Neural progenitor cell (in vitro differentiated cells): ENCODE data around the gene ASXL2. TPM values are rescaled to one million over a fixed set of nuclear protein-coding genes. Genes with fewer than 3 reads are reported as not detected.

Experiments used
- DNase-seq: peaks from one replicate; pipeline ENCODE4 v3.0.0-alpha.2; 2016; ENCODE audit warnings: low spot score
- H2AFZ ChIP-seq: fragments of 200-600 bp; sonication (generic); replicated peaks from 2 replicates; pipeline ENCODE4 v1.6.1; 2016; ENCODE audit warnings: antibody characterized with exemption
- H3F3A ChIP-seq: fragments of 200-600 bp; sonication (generic); 2 replicates; pipeline ENCODE4 v1.6.1; 2016; ENCODE audit warnings: antibody characterized with exemption, low read depth
- H3K27ac ChIP-seq: fragments of 200-600 bp; sonication (generic); 2 replicates; pipeline ENCODE4 v1.5.1; 2016; ENCODE audit warnings: mild to moderate bottlenecking
- H3K27me3 ChIP-seq: fragments of 200-600 bp; sonication (generic); 2 replicates; pipeline ENCODE4 v1.6.1; 2016; ENCODE audit warnings: mild to moderate bottlenecking, moderate library complexity
- H3K36me3 ChIP-seq: fragments of 200-600 bp; sonication (generic); 2 replicates; pipeline ENCODE4 v1.5.1; 2016
- H3K4me1 ChIP-seq: fragments of 200-600 bp; sonication (generic); 2 replicates; pipeline ENCODE4 v1.6.1; 2016; ENCODE audit warnings: mixed run types
- H3K4me2 ChIP-seq: fragments of 200-600 bp; sonication (generic); 2 replicates; pipeline ENCODE4 v1.6.1; 2016
- H3K4me3 ChIP-seq: fragments of 200-600 bp; sonication (generic); 2 replicates; pipeline ENCODE4 v1.5.1; 2016
- H3K79me2 ChIP-seq: fragments of 200-600 bp; sonication (generic); 2 replicates; pipeline ENCODE4 v1.6.1; 2016; ENCODE audit warnings: low read depth
- H3K9ac ChIP-seq: fragments of 200-600 bp; sonication (generic); 2 replicates; pipeline ENCODE4 v1.6.1; 2016
- H3K9me3 ChIP-seq: fragments of 200-600 bp; sonication (generic); 2 replicates; pipeline ENCODE4 v1.5.1; 2016; ENCODE audit warnings: low read depth
- H4K20me1 ChIP-seq: fragments of 200-600 bp; sonication (generic); 2 replicates; pipeline ENCODE4 v1.6.1; 2016; ENCODE audit warnings: low read depth
- H3K27ac Mint-ChIP-seq: 3 replicates; pipeline ENCODE4 v1.8.0; 2021; ENCODE audit warnings: mixed read lengths
- H3K27me3 Mint-ChIP-seq: 2 replicates; pipeline ENCODE4 v1.8.0; 2022; ENCODE audit warnings: low read depth, mild to moderate bottlenecking, inconsistent platforms, moderate library complexity, mixed read lengths; ENCODE audit not compliant: insufficient read depth
- H3K36me3 Mint-ChIP-seq: 3 replicates; pipeline ENCODE4 v1.8.0; 2021; ENCODE audit warnings: mixed read lengths
- H3K4me1 Mint-ChIP-seq: 3 replicates; pipeline ENCODE4 v1.8.0; 2021; ENCODE audit warnings: mixed read lengths
- H3K4me3 Mint-ChIP-seq: 3 replicates; pipeline ENCODE4 v1.8.0; 2021; ENCODE audit warnings: mild to moderate bottlenecking, moderate library complexity, mixed read lengths
- H3K9me3 Mint-ChIP-seq: 3 replicates; pipeline ENCODE4 v1.8.0; 2020; ENCODE audit warnings: mixed read lengths
- EZH2 ChIP-seq: fragments of 200-600 bp; sonication (generic); IDR thresholded peaks from 2 replicates; pipeline ENCODE4 v1.6.1; 2017; ENCODE audit warnings: antibody characterized with exemption, mild to moderate bottlenecking, moderate library complexity
- EZH2phosphoT487 ChIP-seq: fragments of 200-600 bp; sonication (generic); IDR thresholded peaks from 2 replicates; pipeline ENCODE4 v1.6.1; 2017; ENCODE audit warnings: antibody characterized with exemption
- total RNA-seq: library from RNA; depleted of rRNA; stranded (reverse); fragments of >200 nt; gene quantifications from 2 replicates; pipeline ENCODE4 v1.2.3, GENCODE V29; 2015; ENCODE audit warnings: low replicate concordance
- TF ChIP-seq, protein P1 (sequence below): fragments of 200-600 bp; sonication (generic); IDR thresholded peaks from 2 replicates; pipeline ENCODE4 v1.5.1; 2017; ENCODE audit warnings: antibody characterized with exemption, mild to moderate bottlenecking

ASXL2 gene
- total RNA-seq, 1 donor from 2014 or later: 8.7 TPM

DNA sequence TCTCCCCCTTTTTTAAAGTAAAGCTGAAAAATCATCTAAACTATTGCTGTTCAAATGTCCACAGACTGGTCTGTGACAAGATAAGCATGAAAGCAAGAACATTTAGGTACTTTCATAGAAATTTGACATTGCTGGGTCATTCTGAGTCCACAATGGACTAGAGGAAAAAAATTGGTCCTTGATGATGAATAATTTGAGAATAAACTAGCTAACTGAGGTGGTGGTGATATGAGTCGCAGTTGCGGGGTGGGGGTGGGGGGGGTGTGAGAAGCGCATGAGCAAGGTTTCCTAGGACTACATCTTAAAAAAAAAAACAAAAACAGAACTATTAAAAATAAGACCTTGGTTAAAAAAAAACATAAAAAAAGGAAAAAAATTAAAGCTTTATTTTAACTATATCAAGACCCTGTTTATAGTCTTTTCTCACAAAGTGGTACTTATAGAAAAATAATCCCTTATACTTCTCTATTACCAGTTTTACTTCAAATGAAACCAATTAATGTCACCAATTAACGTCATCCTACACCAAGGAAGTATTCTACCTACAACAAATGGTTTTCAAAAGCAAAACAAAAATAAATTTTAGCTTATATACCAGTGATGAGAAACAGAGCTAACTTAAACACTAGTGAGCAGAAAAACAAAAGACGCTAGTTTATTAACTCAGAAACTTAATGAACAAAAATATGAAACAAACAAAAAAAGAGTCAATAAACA is 88.1 kb downstream of the ASXL2 start:
- no peaks in the 10 kb centered on the region for H3K27me3 ChIP-seq
- no peak for DNase-seq
- H4K20me1 ChIP-seq: no peaks in the 10 kb centered on the region
- H3K9ac ChIP-seq: no peak overlapping the region
- H3K27ac ChIP-seq: no peak overlapping the region
- H3F3A ChIP-seq: no peaks in the 10 kb centered on the region
- Mint-ChIP-seq H3K9me3 (no peaks in the 10 kb centered on the region), H3K27ac (no peak overlapping the region), H3K36me3 (peaks cover 4% of the 10 kb centered on the region), H3K4me1 (no peaks in the 10 kb centered on the region), H3K27me3 (no peaks in the 10 kb centered on the region), H3K4me3 (no peak overlapping the region)
- no peak overlapping the region for H3K4me3 ChIP-seq
- H3K36me3 ChIP-seq: no peaks in the 10 kb centered on the region
- peaks cover 6% of the 10 kb centered on the region for H3K79me2 ChIP-seq
- no peak overlapping the region for H3K4me2 ChIP-seq
- H3K9me3 ChIP-seq: no peaks in the 10 kb centered on the region
- H3K4me1 ChIP-seq: peaks cover 4% of the 10 kb centered on the region
- TF ChIP-seq, protein P1, sequence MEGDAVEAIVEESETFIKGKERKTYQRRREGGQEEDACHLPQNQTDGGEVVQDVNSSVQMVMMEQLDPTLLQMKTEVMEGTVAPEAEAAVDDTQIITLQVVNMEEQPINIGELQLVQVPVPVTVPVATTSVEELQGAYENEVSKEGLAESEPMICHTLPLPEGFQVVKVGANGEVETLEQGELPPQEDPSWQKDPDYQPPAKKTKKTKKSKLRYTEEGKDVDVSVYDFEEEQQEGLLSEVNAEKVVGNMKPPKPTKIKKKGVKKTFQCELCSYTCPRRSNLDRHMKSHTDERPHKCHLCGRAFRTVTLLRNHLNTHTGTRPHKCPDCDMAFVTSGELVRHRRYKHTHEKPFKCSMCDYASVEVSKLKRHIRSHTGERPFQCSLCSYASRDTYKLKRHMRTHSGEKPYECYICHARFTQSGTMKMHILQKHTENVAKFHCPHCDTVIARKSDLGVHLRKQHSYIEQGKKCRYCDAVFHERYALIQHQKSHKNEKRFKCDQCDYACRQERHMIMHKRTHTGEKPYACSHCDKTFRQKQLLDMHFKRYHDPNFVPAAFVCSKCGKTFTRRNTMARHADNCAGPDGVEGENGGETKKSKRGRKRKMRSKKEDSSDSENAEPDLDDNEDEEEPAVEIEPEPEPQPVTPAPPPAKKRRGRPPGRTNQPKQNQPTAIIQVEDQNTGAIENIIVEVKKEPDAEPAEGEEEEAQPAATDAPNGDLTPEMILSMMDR: no peak
- TF ChIP-seq EZH2 (no peak), EZH2phosphoT487 (no peak)
- H2AFZ ChIP-seq: no peak overlapping the region

DNA sequence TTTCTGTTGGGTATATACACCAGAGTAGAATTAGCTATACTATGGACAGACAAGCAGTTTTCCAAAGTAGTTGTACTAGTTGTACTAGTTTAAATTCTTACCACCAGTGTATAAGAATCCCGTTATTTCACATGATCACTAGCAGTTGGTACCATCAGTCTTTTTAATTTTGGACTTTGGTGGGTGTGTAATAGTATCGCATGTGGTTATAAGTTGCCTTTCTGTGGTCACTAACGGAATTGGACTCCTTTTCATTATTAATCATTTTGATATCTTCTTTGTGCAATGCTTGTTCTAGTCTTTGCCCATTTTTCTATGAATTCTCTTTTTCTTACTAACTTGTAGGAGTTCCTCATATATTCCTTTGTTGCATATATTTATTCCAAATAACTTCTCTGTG is 89.8 kb downstream of the ASXL2 start:
- Histone ChIP-seq H4K20me1 (no peaks in the 10 kb centered on the region), H3K9ac (no peak overlapping the region), H3K4me1 (no peaks in the 10 kb centered on the region), H3K79me2 (peaks cover 6% of the 10 kb centered on the region), H3K4me2 (no peak overlapping the region), H3K9me3 (no peaks in the 10 kb centered on the region), H2AFZ (no peak overlapping the region), H3F3A (no peaks in the 10 kb centered on the region), H3K36me3 (no peaks in the 10 kb centered on the region), H3K27me3 (no peaks in the 10 kb centered on the region), H3K27ac (no peak overlapping the region), H3K4me3 (no peak overlapping the region)
- H3K36me3 Mint-ChIP-seq: peaks cover 8% of the 10 kb centered on the region
- DNase-seq: no peak
- TF ChIP-seq, protein P1: no peak
- TF ChIP-seq EZH2 (no peak), EZH2phosphoT487 (no peak)
- H3K27ac Mint-ChIP-seq: no peak overlapping the region
- H3K4me1 Mint-ChIP-seq: no peaks in the 10 kb centered on the region
- no peak overlapping the region for H3K4me3 Mint-ChIP-seq
- no peaks in the 10 kb centered on the region for H3K27me3 Mint-ChIP-seq
- no peaks in the 10 kb centered on the region for H3K9me3 Mint-ChIP-seq

DNA sequence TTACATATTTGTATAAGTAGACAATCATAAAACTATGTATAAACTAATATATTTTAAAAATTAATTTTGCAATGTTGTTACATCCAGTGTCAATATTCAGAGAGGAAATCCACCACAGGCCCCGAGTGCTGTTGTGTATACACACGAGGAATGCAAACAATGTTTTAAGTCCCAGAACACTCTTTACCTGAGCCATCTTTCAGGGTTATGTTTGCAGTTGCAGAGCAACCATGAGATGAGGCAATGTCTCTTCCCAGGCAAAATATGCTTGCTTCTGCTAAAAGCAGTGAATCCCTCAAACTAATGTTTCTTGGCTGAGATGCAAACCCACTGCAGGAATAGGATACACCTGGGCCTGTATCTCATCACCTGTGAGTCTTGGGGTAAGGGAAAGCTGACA is 91.3 kb downstream of the ASXL2 start:
- Histone ChIP-seq H3K4me1 (no peaks in the 10 kb centered on the region), H3K79me2 (peaks cover 3% of the 10 kb centered on the region), H3K36me3 (no peaks in the 10 kb centered on the region), H3K4me2 (no peak overlapping the region), H3K27me3 (no peaks in the 10 kb centered on the region), H3K9ac (no peak overlapping the region), H2AFZ (no peak overlapping the region), H3K27ac (no peak overlapping the region), H3F3A (no peaks in the 10 kb centered on the region), H3K9me3 (no peaks in the 10 kb centered on the region), H4K20me1 (no peaks in the 10 kb centered on the region), H3K4me3 (no peak overlapping the region)
- H3K4me3 Mint-ChIP-seq: no peak overlapping the region
- no peaks in the 10 kb centered on the region for H3K27me3 Mint-ChIP-seq
- H3K4me1 Mint-ChIP-seq: no peaks in the 10 kb centered on the region
- DNase-seq: no peak
- no peak overlapping the region for H3K27ac Mint-ChIP-seq
- peaks cover 1% of the 10 kb centered on the region for H3K9me3 Mint-ChIP-seq
- TF ChIP-seq EZH2 (no peak), EZH2phosphoT487 (no peak)
- TF ChIP-seq, protein P1: no peak
- H3K36me3 Mint-ChIP-seq: peaks cover 9% of the 10 kb centered on the region
